ENCODE data around the gene C9orf153. TPM values are rescaled to one million over a fixed set of nuclear protein-coding genes. Genes with fewer than 3 reads are reported as not detected.

Gene C9orf153
- total RNA-seq, 3 donors from 2014 or later = 0.35 TPM; not detected in 2

DNA sequence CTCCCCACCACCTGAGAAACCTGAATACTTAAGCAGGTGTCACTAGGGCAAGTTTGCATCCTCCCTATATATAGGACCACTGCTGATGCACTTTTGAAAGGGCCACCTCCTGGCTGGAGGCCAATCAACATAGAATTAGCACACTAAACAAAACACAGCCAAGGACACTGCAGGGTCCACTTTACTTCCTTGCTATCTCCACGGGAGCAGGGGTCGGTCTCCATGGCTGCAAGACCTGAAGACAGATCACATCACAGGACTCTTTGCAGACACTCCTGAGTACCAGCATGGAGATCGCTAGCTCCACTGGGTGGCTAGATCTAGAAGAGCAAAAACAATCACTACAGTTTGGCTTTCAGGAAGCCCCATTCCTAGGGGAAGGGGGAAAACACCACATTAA lies 72.3 kb downstream of the C9orf153 start:
- ATAC-seq (peak; percentile 22), DNase-seq (peak in 1 of 3 donors; percentile 25)
- Histone ChIP-seq H3K4me1 (ENCODE audit: low read depth) (no peaks in the 10 kb centered on the region), H3K9me3 (no peaks in the 10 kb centered on the region), H3K4me3 (no peak overlapping the region), H3K36me3 (ENCODE audit: low read depth) (no peaks in the 10 kb centered on the region)
- TF ChIP-seq, protein P1, sequence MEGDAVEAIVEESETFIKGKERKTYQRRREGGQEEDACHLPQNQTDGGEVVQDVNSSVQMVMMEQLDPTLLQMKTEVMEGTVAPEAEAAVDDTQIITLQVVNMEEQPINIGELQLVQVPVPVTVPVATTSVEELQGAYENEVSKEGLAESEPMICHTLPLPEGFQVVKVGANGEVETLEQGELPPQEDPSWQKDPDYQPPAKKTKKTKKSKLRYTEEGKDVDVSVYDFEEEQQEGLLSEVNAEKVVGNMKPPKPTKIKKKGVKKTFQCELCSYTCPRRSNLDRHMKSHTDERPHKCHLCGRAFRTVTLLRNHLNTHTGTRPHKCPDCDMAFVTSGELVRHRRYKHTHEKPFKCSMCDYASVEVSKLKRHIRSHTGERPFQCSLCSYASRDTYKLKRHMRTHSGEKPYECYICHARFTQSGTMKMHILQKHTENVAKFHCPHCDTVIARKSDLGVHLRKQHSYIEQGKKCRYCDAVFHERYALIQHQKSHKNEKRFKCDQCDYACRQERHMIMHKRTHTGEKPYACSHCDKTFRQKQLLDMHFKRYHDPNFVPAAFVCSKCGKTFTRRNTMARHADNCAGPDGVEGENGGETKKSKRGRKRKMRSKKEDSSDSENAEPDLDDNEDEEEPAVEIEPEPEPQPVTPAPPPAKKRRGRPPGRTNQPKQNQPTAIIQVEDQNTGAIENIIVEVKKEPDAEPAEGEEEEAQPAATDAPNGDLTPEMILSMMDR (IDR thresholded peaks at IDR 0.05) = no peak
- intact Hi-C loops (cut with DNase I, micrococcal nuclease) = no loop called here

DNA sequence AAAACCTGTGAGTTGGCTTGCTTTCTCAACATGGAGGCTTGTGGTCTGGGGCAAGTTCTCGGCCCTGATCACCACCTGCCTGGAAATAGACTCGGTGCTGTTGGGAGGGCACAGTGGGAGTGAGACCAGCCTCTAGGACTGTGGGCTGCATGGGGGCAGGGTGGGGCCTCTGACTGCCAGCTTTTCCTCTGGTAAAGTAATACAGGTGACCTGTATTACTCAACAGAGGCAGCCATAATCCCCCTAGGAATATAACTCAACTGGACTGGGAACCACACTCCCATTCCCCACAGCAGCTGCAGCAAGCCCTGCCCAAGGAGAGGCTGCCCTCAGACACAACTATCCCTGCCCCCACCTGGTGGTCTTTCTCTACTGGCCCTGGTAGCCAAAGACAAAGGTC lies 72.8 kb downstream of the C9orf153 start:
- Histone ChIP-seq H3K4me1 (ENCODE audit: low read depth) (no peaks in the 10 kb centered on the region), H3K4me3 (no peak overlapping the region), H3K36me3 (ENCODE audit: low read depth) (no peaks in the 10 kb centered on the region), H3K9me3 (no peaks in the 10 kb centered on the region)
- TF ChIP-seq, protein P1 (IDR thresholded peaks at IDR 0.05) = no peak
- no peak for DNase-seq
- intact Hi-C loops (cut with DNase I, micrococcal nuclease) = no loop called here
- no peak for ATAC-seq

DNA sequence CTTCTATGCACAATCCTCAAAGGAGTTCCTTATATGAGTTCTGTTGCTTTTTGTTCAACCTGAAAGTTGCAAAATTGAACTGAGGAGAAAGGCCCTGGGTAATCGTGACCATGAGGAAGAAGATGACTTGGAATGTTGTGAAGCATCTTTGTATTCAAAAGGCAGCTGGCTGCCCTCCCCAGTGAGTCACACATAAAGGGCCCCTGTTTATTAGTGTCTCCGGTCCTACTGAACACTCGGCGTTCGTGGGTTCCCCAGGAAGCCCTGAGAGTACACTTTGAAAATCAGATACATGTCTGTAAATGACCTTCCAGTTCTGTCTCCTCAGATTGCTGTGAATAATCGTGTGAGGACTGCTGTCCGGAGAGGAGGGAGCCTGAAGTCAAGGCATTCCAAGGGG lies 73.6 kb downstream of the C9orf153 start:
- no peaks in the 10 kb centered on the region for H3K9me3 ChIP-seq
- no peak overlapping the region for H3K4me3 ChIP-seq
- no peak for DNase-seq
- intact Hi-C loops (cut with DNase I, micrococcal nuclease) = no loop called here
- TF ChIP-seq, protein P1 (IDR thresholded peaks at IDR 0.05) = no peak
- no peaks in the 10 kb centered on the region for H3K4me1 ChIP-seq (ENCODE audit: low read depth)
- no peak for ATAC-seq
- no peaks in the 10 kb centered on the region for H3K36me3 ChIP-seq (ENCODE audit: low read depth)

DNA sequence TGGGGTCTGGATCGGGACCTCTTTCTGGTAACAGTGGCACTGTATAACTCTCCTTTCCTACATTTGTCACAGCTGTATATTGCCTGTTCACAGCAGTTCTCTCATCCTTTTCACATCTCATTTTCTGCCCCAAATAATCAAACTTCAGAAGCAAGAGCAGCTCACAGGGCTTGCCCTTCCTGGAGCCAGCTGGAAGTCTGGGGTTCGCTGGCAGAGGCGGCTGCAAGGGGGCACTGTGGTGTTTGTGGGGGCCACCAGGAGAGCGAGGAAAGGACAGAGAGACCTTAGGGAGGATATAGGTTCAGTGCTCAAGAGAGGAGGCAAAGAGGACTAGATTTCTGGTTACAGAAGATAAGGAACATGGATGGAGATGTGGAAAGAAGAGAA lies 75.3 kb downstream of the C9orf153 start:
- TF ChIP-seq, protein P1 (IDR thresholded peaks at IDR 0.05) = no peak
- no peak overlapping the region for H3K4me3 ChIP-seq
- DNase-seq (no peak), ATAC-seq (no peak)
- H3K9me3 ChIP-seq = no peaks in the 10 kb centered on the region
- no peaks in the 10 kb centered on the region for H3K4me1 ChIP-seq (ENCODE audit: low read depth)
- intact Hi-C loops (cut with DNase I, micrococcal nuclease) = no loop called here
- no peaks in the 10 kb centered on the region for H3K36me3 ChIP-seq (ENCODE audit: low read depth)

DNA sequence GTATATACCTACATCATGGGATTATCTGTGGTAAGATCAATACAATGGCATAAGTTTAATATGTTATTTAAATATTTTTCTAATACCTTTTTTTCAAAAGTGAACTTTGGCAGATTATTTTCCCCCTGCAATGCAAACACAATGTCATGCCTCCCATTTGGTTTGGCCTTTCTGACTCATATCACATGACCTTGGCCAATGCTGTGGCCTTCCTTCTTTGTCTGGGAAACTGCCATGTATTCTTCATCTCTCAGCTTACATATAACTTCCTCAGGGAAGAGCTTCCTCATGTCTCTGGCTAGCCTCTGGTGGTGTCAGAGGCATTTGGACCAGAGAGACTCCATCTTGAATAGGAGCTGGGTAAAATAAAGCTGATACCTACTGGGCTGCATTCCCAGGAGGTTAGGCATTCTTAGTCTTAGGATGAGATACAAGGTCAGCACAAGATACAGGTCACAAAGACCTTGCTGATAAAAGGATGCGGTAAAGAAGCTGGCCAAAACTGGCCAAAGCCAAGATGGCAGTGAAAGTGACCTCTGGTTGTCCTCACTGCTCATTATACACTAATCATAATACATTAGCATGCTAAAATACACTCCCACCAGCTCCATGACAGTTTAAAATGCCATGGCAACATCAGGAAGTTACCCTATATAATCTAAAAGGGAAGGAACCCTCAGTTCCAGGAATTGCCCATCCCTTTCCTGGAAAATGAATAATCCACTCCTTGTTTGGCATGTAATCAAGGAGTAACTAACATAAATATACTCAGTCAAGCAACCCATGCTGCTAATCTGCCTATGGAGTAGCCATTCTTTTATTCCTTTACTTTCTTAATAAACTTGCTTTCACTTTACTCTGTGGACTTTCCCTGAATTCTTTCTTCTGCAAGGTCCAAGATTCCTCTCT lies 76.0 kb downstream of the C9orf153 start:
- no peak for DNase-seq
- no peaks in the 10 kb centered on the region for H3K9me3 ChIP-seq
- ATAC-seq = peak; percentile 43
- H3K4me3 ChIP-seq = no peak overlapping the region
- H3K36me3 ChIP-seq (ENCODE audit: low read depth) = no peaks in the 10 kb centered on the region
- TF ChIP-seq, protein P1 (IDR thresholded peaks at IDR 0.05) = no peak
- H3K4me1 ChIP-seq (ENCODE audit: low read depth) = no peaks in the 10 kb centered on the region
- intact Hi-C loops (cut with DNase I, micrococcal nuclease) = no loop called here
